Suppressor macrophage treated with lipopolysaccharide for 4 hours (primary cell): Measurements from ENCODE around the gene SOD1.
A peak's percentile ranks its signal among the peaks of the same experiment; 100 is the strongest.
"Not testable (repeated sequence)": the region's sequence is repeated elsewhere in the genome, so short reads cannot be mapped to it uniquely, and the experiment has no call there.

Source experiments
- DNase-seq: peaks from one replicate; pipeline ENCODE4 v3.0.0-alpha.2; 2020

Gene SOD1

GRCh38 chr21:31656199-31657095 is 3.0 kb upstream of the SOD1 start:
- DNase-seq = no peak

GRCh38 chr21:31658053-31658452 is 1.4 kb upstream of the SOD1 start:
- DNase-seq = no peak

GRCh38 chr21:31659286-31659535 is 282 bp upstream of the SOD1 start:
- no peak for DNase-seq

GRCh38 chr21:31660259-31660565 is 719 bp downstream of the SOD1 start:
- DNase-seq = no peak

- no peak for DNase-seq
These were observed 1.1 kb downstream of the SOD1 start for GRCh38 chr21:31660591-31660990.

GRCh38 chr21:31663584-31664249 is 4.2 kb downstream of the SOD1 start:
- no peak for DNase-seq

- no peak for DNase-seq
These were observed 5.9 kb downstream of the SOD1 start for GRCh38 chr21:31665397-31665796.

GRCh38 chr21:31665869-31666268 is 6.4 kb downstream of the SOD1 start:
- DNase-seq = not testable (repeated sequence)

GRCh38 chr21:31666445-31667010 is 7.0 kb downstream of the SOD1 start:
- DNase-seq = no peak

- DNase-seq = peak; percentile 55
These were observed 7.6 kb downstream of the SOD1 start for GRCh38 chr21:31667132-31667531.

GRCh38 chr21:31667639-31668038 is 8.1 kb downstream of the SOD1 start:
- DNase-seq = no peak

GRCh38 chr21:31668651-31669491 is 9.4 kb downstream of the SOD1 start:
- DNase-seq = peak; percentile 21

- no peak for DNase-seq
These were observed 10.6 kb downstream of the SOD1 start for GRCh38 chr21:31670070-31670469.

- no peak for DNase-seq
These were observed 11.7 kb downstream of the SOD1 start for GRCh38 chr21:31671146-31671716.

- DNase-seq = no peak
These were observed 12.4 kb downstream of the SOD1 start for GRCh38 chr21:31671931-31672330.

GRCh38 chr21:31673321-31673912 is 13.9 kb downstream of the SOD1 start:
- DNase-seq = no peak

GRCh38 chr21:31675318-31675717 is 15.8 kb downstream of the SOD1 start:
- no peak for DNase-seq

- DNase-seq = no peak
These were observed 16.5 kb downstream of the SOD1 start for GRCh38 chr21:31675960-31676359.

GRCh38 chr21:31677047-31677446 is 17.6 kb downstream of the SOD1 start:
- no peak for DNase-seq

- no peak for DNase-seq
These were observed 19.0 kb downstream of the SOD1 start for GRCh38 chr21:31678478-31678877.

- no peak for DNase-seq
These were observed 23.1 kb downstream of the SOD1 start for GRCh38 chr21:31682620-31683019.

- no peak for DNase-seq
These were observed 23.5 kb downstream of the SOD1 start for GRCh38 chr21:31683029-31683428.

- no peak for DNase-seq
These were observed 25.4 kb downstream of the SOD1 start for GRCh38 chr21:31684918-31685317.
